Measurements from ENCODE around the gene VN1R5.

VN1R5 gene

DNA sequence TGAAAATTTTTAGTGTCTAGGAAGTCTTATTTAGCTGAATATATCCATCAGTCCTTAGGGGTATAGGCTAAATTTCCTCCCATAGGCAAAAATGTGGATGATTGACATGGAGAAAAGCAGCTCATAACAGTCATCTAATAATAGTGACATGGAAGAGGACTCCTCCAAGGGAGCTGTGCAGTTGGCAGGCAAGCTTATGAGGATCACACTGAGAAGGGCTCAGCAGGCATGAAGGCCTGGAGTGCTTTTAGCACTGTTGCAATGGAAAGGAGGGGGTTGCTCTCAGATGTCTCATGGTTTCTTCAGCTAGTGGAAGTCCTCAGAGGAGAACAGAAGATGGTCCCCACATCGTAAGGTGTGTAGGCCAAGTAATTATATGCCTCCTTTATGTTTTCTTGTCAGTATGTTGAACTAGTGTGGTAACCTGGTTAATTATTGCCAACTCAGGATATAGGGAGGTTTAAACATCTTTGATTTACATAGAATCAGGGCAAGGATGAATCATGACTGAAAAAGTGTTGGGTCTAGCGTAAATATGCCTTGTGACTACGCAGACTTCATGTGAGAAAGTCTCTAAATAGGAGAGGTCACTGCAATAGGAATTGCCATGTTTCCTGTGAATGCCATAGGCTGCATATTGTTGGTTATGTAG is 18.9 kb downstream of the VN1R5 start:
- Histone ChIP-seq H3K27me3 (replicated peaks; ENCODE audit: control insufficient read depth, insufficient read depth, low read length) (no peaks in the 10 kb centered on the region), H3K4me3 (replicated peaks; ENCODE audit: low read depth, low read length) (no peak overlapping the region), H3K36me3 (ENCODE audit: control insufficient read depth, insufficient read depth, low read length) (no peaks in the 10 kb centered on the region)
- TF ChIP-seq, protein P1, sequence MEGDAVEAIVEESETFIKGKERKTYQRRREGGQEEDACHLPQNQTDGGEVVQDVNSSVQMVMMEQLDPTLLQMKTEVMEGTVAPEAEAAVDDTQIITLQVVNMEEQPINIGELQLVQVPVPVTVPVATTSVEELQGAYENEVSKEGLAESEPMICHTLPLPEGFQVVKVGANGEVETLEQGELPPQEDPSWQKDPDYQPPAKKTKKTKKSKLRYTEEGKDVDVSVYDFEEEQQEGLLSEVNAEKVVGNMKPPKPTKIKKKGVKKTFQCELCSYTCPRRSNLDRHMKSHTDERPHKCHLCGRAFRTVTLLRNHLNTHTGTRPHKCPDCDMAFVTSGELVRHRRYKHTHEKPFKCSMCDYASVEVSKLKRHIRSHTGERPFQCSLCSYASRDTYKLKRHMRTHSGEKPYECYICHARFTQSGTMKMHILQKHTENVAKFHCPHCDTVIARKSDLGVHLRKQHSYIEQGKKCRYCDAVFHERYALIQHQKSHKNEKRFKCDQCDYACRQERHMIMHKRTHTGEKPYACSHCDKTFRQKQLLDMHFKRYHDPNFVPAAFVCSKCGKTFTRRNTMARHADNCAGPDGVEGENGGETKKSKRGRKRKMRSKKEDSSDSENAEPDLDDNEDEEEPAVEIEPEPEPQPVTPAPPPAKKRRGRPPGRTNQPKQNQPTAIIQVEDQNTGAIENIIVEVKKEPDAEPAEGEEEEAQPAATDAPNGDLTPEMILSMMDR (IDR thresholded peaks at IDR 0.05; ENCODE audit: insufficient read depth, low read length, poor library complexity, severe bottlenecking): no peak
- no peak for DNase-seq (ENCODE audit: extremely low read depth, insufficient read length)

DNA sequence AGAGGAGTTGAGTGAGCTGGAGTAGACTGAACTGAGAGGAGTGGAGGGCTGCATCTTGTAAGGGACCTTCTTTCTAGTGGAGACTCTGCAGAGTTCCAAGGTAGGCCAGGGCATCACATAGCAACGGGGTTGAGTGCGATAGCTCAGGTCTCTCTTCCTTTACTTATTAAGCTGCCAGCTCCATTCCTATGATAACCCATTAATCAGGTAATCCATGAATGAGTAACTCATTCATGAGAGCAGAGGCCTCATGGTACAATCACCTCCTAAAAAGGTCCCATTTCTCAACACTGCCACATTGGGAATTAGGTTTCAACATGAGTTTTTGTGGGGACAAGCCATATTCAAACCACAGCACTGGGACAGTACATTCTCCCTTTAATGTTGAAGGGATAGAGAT is 21.3 kb downstream of the VN1R5 start:
- DNase-seq (ENCODE audit: extremely low read depth, insufficient read length): no peak
- H3K27me3 ChIP-seq (replicated peaks; ENCODE audit: control insufficient read depth, insufficient read depth, low read length): no peaks in the 10 kb centered on the region
- no peaks in the 10 kb centered on the region for H3K36me3 ChIP-seq (ENCODE audit: control insufficient read depth, insufficient read depth, low read length)
- TF ChIP-seq, protein P1 (IDR thresholded peaks at IDR 0.05; ENCODE audit: insufficient read depth, low read length, poor library complexity, severe bottlenecking): no peak
- H3K4me3 ChIP-seq (replicated peaks; ENCODE audit: low read depth, low read length): no peak overlapping the region

DNA sequence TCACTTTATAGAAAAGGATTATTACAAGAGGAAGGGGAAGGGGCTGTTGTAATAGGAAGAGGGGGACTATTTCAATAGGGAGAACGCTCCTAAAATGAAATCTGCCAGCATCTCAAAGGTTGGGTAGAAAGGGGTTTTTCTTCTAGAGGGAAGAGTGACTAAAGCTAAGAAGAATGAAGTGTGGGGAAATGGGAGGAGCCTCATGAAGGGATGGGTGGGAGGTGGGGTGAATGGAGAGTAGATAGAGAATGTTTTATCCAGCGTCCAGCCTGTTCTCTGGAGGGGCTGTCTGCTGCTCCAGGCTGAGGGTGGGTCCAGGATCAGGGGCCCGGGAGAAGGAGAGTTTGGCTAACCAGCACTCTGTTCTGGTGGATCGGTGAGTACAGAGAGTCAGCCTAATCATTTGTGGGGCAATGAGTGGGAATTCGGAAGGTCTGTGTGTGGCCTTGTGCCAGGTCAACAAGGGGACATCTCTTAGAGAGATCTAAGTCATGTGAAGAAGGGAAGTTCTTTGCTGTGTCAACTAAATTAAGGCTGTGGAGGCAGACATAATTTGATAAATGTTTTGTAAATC is 25.2 kb downstream of the VN1R5 start:
- H3K4me3 ChIP-seq (replicated peaks; ENCODE audit: low read depth, low read length): no peak overlapping the region
- H3K36me3 ChIP-seq (ENCODE audit: control insufficient read depth, insufficient read depth, low read length): no peaks in the 10 kb centered on the region
- TF ChIP-seq, protein P1 (IDR thresholded peaks at IDR 0.05; ENCODE audit: insufficient read depth, low read length, poor library complexity, severe bottlenecking): no peak
- no peaks in the 10 kb centered on the region for H3K27me3 ChIP-seq (replicated peaks; ENCODE audit: control insufficient read depth, insufficient read depth, low read length)
- no peak for DNase-seq (ENCODE audit: extremely low read depth, insufficient read length)

DNA sequence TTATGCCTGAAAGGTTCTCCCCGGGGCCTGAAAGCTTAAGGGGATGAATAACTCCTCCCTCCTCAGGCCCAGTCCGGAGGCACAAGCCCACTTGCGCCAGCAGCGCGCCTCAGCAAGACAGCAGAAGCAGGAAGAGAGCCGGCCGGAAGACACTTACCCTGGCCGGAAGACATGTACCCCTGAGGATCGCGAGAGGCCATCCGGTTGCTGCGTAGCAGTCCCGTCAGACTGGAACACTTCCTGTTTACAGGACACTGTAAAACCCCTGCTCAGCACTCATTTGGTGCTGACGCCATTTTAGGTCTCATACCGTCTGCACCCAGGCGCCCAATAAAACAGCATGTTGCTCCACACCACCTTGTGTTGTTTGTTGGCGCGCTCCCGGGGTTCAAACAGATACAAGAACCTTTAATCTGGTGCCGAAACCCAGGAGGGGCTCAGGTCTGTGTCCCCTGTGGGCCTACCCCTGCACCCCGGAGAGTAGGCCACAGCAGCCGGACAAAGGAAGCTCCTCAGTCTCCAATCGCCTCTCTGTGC is 30.3 kb downstream of the VN1R5 start:
- TF ChIP-seq, protein P1 (IDR thresholded peaks at IDR 0.05; ENCODE audit: insufficient read depth, low read length, poor library complexity, severe bottlenecking): no peak
- Histone ChIP-seq H3K27me3 (replicated peaks; ENCODE audit: control insufficient read depth, insufficient read depth, low read length) (no peaks in the 10 kb centered on the region), H3K36me3 (ENCODE audit: control insufficient read depth, insufficient read depth, low read length) (no peaks in the 10 kb centered on the region), H3K4me3 (replicated peaks; ENCODE audit: low read depth, low read length) (no peak overlapping the region)
- no peak for DNase-seq (ENCODE audit: extremely low read depth, insufficient read length)

DNA sequence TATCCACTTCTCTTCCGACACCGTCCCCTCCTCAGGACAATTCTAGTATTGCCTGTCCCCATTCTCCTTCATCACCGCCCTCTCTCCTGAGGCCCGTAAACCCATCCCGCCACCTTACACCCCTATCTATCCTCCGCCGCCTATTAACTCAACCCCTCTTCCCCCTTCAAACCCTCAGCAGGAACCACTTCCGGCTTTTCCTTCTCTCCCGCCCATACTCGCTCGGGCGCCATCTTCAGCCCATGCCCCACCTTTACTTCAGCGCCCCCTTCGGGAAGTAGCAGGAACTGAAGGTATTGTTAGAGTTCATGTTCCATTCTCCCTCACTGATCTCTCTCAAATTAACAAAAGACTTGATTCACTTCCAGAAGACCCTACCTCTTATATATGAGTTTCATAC is 31.6 kb downstream of the VN1R5 start:
- no peaks in the 10 kb centered on the region for H3K36me3 ChIP-seq (ENCODE audit: control insufficient read depth, insufficient read depth, low read length)
- no peak overlapping the region for H3K4me3 ChIP-seq (replicated peaks; ENCODE audit: low read depth, low read length)
- TF ChIP-seq, protein P1 (IDR thresholded peaks at IDR 0.05; ENCODE audit: insufficient read depth, low read length, poor library complexity, severe bottlenecking): no peak
- DNase-seq (ENCODE audit: extremely low read depth, insufficient read length): no peak
- no peaks in the 10 kb centered on the region for H3K27me3 ChIP-seq (replicated peaks; ENCODE audit: control insufficient read depth, insufficient read depth, low read length)
